ENCODE measurements around the gene GPC6.

Gene GPC6

DNA sequence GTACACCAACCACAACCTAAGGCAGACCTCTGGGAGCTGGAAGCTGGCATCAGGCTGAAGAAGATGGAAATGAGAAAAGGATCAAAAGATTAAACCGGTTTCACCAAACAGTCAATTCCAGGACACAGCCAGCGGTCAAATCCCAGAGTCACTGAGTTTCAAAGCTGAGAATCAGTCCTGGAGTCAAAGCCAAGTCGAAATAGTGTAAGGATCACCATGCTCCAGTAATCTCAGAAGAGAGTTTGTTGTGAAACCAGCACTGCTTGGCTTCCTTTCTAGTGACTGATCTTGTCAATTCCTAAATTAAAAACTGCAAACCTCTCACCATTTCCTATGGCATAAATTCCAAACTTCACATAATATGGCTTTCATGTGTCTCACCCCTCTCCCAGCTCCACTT is 198.8 kb downstream of the GPC6 start:
- in situ Hi-C loops (cut with HindIII; ENCODE audit: low sequenced_read_pairs): no loop called here
- H3K4me3 ChIP-seq (ENCODE audit: low read depth, low read length): no peak overlapping the region
- no peak for DNase-seq (ENCODE audit: low read depth)
- no peak for TF ChIP-seq CTCF (IDR thresholded peaks at IDR 0.05; ENCODE audit: low read depth, low read length, missing control alignments)

DNA sequence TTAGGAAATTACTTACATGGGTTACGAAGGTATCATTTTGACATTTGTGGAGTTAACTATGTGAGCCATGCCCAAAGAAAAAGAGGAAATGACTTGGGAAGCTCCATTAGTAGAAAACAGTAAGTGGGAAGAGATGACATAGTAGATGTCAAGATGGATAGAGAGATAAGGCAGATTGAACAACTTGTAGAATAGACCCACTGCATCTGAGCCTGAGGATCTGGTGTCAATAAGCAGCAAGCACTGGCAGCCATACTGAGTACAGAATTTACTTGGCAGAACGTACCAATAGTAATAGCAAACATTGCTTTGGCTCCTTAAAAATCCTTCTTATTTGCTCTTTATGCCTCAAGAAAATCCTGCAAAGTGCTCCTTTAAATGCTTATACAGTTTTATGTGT is 203.8 kb downstream of the GPC6 start:
- in situ Hi-C loops (cut with HindIII; ENCODE audit: low sequenced_read_pairs): no loop called here

GRCh38 chr13:93435651-93436050 is 209.0 kb downstream of the GPC6 start:
- no peak for DNase-seq (ENCODE audit: low read depth)
- in situ Hi-C loops (cut with HindIII; ENCODE audit: low sequenced_read_pairs): no loop called here
- H3K4me3 ChIP-seq (ENCODE audit: low read depth, low read length): no peak overlapping the region
- TF ChIP-seq CTCF (IDR thresholded peaks at IDR 0.05; ENCODE audit: low read depth, low read length, missing control alignments): no peak

More for the DNA sequence above, 203.8 kb downstream of the GPC6 start:
- no peak for TF ChIP-seq CTCF (IDR thresholded peaks at IDR 0.05; ENCODE audit: low read depth, low read length, missing control alignments)
- DNase-seq (ENCODE audit: low read depth): no peak
- no peak overlapping the region for H3K4me3 ChIP-seq (ENCODE audit: low read depth, low read length)

DNA sequence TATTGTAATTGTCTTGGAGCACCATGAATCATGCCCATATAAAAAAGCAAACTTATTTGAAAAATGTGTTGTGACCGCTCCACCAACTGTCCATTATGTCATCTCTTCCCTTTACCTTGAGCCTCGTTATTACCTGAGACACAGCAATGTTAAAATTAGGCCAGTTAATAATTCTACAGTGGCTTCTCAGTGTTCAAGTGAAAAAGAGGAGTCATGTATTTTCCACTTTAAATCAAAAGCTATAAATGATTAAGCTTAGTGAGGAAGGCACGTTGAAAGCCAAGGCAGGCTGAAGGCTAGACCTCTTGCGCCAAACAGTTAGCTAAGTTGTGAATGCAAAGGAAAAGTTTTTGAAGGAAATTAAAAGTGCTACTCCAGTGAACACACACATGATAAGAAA is 210.5 kb downstream of the GPC6 start:
- no peak overlapping the region for H3K4me3 ChIP-seq (ENCODE audit: low read depth, low read length)

DNA sequence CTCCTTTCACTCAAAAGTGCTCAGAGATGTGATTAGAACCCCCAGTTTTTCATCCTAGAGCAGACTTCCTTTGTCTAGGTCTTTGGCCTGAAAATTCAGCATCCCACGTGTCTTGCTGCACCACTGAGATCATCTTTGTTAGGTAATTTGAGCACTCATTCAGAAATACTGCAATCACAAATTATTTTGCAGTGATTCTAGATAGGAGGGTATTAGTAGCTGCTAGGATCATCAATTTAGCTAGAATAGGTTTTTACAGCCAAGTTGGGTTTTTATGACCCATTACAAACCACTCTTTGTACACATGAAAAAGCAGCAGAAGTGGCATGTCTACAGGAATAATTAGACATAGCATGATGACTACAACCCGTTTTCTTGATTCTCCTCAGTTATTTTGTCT is 219.6 kb downstream of the GPC6 start:
- no peak for TF ChIP-seq CTCF (IDR thresholded peaks at IDR 0.05; ENCODE audit: low read depth, low read length, missing control alignments)
- DNase-seq (ENCODE audit: low read depth): no peak
- no peak overlapping the region for H3K4me3 ChIP-seq (ENCODE audit: low read depth, low read length)
- in situ Hi-C loops (cut with HindIII; ENCODE audit: low sequenced_read_pairs): no loop called here

More for the DNA sequence above, 210.5 kb downstream of the GPC6 start:
- in situ Hi-C loops (cut with HindIII; ENCODE audit: low sequenced_read_pairs): no loop called here
- no peak for TF ChIP-seq CTCF (IDR thresholded peaks at IDR 0.05; ENCODE audit: low read depth, low read length, missing control alignments)
- DNase-seq (ENCODE audit: low read depth): no peak

- in situ Hi-C loops (cut with HindIII; ENCODE audit: low sequenced_read_pairs): no loop called here
Observed at GRCh38 chr13:93450191-93450621, 223.6 kb downstream of the GPC6 start.

More at GRCh38 chr13:93450191-93450621, 223.6 kb downstream of the GPC6 start:
- no peak for TF ChIP-seq CTCF (IDR thresholded peaks at IDR 0.05; ENCODE audit: low read depth, low read length, missing control alignments)
- DNase-seq (ENCODE audit: low read depth): no peak
- H3K4me3 ChIP-seq (ENCODE audit: low read depth, low read length): no peak overlapping the region
